Measurements from ENCODE around the gene KPNA6.
A peak's percentile ranks its signal among the peaks of the same experiment; 100 is the strongest.
"Not testable (repeated sequence)": the region's sequence is repeated elsewhere in the genome, so short reads cannot be mapped to it uniquely, and the experiment has no call there.

KPNA6 gene

DNA sequence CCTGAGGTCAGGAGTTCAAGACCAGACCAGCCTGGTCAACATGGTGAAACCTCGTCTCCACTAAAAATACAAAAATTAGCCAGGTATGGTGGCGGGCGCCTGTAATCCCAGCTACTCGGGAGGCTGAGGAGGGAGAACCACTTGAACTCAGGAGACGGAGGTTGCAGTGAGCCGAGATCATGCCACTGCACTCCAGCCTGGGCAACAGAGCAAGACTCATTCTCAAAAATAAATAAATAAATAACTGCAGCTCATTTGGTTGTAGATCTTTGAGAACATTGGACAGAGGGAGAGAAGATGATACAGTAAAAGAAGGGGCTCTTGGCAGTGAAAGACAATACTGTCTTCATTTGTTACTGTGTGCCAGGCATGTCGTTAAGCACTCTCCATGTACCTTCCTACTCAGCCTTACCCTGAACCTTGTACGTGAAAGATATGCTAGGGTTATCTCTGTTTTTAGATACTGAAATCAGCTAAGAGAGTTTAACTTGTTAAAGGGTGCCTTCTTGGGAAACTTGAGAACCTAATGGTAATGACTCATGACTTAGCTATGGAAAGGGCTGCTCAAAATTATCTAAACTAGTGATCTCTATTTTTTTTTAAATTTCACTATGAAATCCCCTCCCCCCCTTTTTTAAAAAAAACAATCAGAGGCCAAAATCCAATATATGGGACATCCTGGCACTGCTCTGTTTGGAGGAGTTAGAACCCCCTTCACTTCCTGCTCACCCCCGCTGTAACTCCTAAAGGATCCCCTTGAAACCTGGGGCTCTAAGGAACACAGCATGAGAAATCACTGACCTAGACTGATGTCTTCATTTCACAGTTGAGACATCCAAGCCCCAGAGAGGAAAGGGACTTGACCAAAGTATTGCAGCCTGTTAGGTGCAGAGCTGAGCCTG is 6.8 kb upstream of the KPNA6 start:
- no peak for DNase-seq

DNA sequence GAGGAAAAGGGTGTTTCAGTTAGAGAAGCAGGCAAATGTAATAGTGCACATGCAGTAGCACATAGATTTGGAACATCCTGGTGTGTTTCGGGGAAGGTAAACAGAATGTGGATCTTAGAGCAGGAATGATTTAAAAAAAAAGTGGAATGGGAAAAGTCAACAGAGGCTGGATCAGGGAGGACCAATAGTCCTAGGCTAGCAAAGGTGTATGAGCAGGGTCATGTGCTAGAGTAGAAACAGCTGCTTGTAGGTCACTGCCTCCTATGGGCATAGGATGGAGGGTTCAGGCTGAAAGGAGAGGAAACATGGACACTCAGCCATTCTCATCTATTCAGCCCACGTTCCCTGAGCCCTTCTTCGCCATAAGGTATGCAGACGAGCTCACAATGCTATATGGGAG is 3.7 kb upstream of the KPNA6 start:
- no peak for DNase-seq

DNA sequence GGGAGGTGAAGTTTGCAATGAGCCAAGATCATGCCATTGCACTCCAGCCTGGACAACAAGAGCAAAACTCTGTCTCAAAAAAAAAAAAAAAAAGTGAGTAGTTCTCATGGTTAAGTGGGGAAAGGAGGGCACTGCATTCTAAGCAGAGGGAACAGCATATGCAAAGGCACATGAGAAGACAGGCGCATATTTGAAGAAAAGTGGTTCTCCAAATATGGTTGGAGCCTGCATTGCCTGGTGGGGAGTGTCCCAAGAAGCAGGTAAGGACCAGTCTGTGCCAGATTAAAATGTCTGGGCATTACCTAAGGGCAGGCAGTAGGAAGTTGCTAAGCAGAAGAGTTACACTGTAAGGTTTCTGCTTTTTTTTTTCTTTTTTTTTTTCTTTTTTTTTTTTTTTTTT is 2.5 kb upstream of the KPNA6 start:
- no peak for DNase-seq

DNA sequence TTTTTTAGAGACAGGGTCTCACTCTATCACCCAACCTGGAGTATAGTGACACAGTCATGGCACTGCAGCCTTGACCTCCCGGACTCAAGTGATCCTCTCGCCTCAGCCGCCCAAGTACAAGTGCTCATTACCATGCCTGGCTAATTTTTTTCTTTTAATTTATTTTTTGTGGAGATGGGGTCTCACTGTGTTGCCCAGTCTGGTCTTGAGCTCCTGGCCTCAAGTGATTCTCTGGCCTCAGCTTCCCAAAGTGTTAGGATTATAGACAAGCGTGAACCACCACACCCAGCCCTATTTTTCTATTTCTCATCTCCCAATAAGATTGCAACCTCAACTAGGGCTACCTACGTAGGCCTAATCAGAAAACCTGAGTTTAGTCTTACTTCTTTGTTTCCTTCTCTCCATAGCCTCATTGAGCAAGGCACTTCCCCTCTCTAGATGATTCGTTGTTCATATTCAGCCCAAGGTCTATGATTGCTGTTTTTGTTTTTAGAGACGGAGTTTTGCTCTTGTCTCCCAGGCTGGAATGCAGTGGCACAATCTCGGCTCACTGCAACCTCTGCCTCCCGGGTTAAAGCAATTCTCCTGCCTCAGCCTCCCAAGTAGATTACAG is 1.1 kb upstream of the KPNA6 start:
- no peak for DNase-seq

DNA sequence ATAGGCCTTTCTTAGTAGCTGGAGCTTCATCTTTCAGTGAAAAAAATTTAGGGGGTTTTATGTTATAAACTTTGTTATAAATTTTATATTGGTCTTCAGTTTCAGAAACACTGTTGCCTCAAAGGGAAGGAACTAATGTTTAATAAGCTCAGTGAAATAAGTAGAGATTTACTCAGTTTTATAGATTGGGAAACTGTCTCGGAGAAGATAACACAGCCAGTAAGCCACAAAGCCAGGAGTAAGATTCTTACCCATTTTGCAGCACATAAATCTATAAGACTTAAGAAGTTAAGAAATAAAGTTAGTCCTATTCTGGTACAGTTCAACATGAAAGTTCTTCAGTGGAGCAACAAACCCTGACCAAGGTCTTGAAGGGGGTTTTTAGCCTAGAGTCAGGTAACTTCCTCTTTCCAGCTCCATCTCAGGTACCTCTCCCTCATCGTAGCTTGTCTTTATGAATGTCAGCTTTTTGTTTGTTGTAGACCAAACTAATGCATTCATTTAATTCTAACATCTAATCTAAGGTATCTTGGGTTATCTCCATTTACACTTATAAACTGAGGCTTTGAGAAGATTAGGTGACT is 3.3 kb downstream of the KPNA6 start:
- DNase-seq: no peak

DNA sequence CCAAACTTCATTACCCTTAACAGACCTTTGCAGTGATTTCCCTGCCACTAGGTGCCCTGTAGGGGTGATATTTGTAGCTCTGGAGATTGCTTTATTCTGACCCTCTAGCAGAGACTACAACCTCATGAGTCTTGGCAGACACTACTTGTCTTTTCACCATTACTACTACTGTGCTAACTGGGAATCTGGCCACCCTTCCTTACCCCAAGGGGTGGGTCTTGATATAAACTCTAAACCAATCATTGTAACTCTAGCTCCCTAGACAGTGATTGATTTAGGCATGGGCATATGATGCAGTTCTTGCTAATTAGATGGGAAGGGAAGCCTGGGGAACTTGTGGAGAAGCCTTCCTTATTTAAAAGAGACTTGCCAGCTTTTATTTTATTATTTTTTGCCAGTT is 3.9 kb downstream of the KPNA6 start:
- DNase-seq: no peak

DNA sequence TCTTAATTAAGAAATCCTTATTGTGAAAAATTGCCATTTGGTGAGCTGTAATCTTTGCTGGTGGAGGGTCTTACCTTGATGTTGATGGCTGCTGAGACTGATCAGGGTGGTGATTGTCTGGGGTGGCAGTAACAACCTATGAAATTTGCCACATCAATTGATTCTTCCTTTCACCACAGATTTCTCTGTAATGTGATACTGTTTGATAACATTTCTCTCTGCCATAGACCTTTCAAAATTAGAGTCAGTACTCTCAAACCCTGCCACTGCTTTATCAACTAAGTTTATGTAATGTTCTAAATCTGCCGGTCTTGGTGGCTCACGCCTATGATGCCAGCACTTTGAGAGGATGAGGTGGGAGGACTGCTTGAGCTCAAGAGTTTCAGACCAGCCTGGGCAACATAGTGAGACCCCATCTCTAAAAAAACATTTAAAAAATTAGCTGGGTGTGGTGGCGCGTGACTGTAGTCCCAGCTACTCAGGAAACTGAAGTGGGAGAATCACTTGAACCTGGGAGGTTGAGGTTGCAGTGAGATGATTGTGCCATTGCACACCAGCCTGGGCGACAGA is 5.0 kb downstream of the KPNA6 start:
- no peak for DNase-seq

DNA sequence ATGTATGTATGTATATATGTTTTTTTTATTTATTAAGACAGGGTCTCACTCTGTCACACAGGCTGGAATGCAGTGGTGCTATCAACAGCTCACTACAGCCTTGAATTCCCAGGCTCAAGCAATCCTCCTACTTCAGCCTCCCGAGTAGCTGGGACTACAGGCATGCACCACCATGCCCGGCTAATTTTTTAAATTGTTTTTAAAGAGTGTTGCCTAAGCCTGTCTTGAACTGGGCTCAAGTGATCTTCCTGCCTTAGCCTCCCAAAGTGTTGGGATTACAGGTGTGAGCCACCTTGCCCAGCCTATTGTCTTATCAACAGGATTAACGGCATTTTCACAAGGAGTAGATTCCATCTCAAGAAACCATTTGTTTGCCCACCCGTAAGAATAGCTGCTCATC is 5.6 kb downstream of the KPNA6 start:
- DNase-seq: not testable (repeated sequence)

DNA sequence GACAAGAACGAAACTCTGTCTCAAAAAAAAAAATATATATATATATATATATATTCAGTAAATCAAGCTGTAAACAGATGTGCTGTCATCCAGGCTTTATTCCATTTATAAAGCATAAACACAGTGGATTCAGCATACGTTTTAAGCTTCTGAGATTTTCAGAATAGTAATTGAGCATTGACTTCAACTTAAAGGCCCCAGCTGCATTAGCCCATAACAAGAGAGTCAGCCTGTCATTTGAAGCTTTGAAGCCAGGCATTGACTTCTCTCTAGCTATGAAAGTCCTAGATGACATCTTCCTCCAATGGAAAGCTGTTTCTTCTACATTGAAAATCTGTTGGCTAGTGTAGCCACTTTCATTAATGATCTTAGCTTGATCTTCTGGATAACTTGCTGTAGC is 6.6 kb downstream of the KPNA6 start:
- no peak for DNase-seq

DNA sequence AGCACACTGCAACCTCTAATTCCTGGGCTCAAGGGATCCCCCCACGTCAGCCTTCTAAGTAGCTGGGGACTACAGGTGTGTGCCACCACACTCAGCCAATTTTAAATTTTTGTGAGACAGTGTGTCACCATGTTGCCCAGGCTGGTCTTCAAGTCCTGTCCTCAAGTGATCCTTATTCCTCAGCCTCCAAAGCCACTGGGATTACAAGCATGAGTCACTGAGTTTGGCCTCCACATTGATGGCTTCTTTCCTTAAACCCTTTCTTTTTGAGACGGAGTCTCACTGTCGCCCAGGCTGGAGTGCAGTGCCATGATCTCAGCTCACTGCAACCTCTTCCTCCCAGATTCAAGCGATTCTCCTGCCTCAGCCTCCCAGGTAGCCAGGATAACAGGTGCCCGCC is 7.6 kb downstream of the KPNA6 start:
- no peak for DNase-seq

DNA sequence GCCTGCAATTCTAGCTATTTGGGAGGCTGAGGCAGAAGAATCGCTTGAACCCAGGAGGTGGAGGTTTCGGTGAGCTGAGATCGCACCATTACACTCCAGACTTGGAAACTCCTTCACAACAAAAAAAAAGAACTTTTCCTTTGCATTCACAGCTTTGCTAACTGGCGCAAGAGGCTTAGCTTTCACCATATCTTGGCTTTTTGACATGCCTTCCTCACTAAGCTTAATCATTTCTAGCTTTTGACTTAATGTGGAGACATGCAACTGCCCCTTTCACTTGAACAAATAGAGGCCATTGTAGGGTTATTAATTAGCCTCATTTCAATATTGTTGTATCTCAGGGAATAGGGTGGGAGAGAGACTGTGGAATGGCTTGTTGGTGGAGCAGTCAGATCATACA is 8.7 kb downstream of the KPNA6 start:
- DNase-seq: no peak

DNA sequence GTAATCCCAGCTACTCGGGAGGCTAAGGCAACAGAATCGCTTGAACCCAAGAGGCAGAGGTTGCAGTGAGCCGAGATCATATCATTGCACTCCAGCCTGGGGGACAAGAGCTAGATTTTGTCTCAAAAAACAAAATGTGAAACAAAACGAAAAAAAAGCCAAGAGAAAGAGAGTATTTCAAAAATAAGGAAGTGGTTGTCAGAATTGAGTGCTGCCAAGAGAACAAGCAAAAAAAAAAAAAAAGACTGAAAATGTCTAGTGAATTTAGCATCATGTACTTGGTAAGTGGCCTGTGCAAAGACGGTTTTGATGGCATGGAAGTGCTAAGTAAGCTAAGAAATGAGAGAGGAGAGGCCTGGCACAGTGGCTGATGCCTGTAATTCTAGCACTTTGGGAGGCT is 14.3 kb downstream of the KPNA6 start:
- no peak for DNase-seq

DNA sequence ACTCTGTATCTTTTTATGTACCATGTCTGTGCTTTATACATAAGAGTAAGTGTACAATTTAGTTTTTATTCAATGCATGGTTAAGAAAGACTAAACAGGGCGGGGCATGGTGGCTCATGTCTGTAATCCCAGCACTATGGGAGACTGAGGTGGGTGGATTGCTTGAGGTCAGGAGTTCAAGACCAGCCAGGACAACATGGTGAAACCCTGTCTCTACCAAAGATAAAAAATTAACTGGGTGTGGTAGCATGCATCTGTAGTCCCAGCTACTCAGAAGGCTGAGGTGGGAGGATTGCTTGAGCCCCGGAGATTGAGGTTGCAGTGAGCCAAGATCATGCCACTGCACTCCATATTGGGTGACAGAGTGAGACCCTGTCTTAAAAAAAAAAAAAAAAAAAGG is 15.5 kb downstream of the KPNA6 start:
- not testable (repeated sequence) for DNase-seq

DNA sequence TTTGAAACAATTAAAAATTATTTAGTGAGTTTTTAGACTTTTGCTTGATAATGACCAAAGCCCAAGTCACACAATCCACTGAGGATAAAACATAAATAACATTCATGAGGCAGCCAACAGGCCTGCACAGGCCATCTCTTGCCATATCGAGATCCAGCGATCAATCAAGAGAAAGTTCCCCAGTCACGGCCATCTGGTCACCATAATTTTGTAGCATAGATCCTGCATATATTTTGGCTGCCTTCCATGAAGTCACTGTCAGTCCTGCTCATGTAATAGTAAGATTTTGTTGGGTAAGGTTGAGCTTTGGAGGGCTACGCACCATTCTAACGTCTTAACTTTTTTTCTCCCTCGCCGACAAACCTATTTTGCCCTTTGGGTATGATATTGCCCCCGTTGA is 17.5 kb downstream of the KPNA6 start:
- DNase-seq: no peak

DNA sequence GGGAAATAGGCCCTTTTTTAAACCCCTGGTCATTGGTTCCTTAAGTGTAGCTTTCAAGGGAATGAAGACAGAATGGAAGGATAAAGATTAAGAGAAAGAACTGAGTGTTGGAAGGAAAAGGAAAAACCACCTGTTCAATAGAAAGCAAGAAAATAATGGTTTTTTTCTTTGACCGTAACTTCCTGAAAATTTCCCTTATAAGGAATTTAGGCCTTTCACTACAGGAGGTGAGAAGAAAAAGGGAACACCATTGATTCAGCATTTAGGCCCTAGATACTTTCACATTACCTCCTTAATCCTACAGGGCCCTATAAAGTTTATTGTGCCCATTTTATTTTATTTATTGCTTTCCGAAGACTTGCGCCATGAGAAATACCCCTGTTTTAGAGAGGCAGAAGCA is 18.9 kb downstream of the KPNA6 start:
- no peak for DNase-seq

DNA sequence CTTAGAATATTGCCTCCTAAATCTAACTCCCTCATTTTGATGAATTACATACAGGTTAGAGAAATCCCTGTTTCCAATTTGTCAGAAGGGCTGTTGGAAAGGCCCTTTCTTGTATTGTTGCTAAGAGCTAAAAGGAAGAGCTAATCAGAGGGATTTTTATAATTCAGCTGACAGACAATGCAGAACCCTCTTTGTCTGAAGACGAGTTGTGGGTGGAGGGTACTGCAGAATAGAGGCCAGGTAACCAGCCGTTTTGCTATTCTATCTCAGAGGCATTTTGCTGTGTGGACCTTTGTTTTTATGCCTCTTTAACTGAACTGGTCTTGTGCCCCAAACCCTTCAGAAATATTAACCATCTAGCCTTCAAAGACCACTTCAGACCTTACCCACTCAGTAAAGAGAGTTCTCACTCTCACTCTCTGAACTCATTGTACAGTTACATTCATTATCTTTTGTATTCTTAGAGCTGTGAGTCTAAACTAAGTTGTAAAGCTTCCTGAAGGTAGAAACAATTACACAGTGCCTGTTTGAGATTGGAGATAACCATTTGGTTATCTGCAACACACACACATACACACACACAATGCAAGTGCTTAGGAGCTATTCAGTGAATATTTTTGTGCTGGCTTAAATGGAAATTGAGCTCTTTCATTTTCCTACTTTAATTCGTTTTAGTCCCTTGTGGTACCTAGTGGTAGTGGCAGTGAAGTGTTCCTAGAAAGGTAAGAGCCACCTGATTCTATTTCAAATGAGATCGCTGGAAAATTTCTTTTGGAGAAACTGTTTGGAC is 19.7 kb downstream of the KPNA6 start:
- no peak for DNase-seq

DNA sequence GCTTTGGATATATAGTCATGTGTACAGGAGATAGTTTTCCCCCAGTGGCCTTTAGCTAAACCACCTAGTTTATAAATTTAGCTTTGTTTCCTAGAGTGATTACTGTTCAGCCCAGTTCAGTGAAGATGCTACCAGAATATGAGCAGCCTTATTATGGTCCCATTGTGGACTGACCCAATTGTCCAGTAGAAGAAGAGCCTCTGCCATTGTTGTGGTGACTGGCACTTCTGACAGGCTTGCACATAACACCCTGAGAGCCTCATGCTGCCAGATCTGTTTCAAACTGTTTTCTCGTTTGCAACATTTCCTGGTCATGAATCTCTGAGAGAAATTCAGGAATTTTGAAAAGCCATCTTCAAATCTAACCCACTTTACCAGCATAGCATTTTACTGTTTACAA is 20.6 kb downstream of the KPNA6 start:
- DNase-seq: no peak

DNA sequence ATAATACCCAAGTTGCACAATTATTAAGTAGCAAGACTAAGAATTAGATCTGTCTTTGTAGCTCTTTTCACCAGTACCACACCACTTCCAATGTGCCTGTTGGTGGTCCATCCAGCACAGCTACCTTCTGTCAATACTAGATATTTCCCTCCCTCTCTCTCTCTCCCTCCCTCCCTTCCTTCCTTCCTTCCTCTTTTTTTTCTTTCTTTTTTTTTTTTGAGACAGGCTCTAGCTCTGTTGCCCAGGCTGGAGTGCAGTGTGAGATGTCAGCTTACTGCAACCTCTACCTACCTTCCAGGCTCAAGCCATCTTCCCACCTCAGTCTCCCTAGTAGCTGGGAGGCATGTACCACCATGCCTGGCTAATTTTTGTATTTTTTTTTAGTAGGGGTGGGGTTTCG is 21.1 kb downstream of the KPNA6 start:
- no peak for DNase-seq

DNA sequence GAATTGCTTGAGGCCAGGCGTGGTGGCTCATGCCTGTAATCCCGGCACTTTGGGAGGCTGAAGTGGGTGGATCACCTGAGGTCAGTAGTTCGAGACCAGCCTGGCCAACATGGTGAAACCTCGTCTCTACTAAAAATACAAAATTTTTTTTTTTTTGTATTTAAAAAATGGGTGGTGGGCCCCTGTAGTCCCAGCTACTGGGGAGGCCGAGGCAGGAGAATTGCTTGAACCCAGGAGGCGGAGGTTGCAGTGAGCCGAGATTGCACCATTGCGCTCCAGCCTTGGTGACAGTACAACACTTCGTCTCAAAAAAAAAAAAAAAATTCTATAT is 26.1 kb downstream of the KPNA6 start:
- not testable (repeated sequence) for DNase-seq

DNA sequence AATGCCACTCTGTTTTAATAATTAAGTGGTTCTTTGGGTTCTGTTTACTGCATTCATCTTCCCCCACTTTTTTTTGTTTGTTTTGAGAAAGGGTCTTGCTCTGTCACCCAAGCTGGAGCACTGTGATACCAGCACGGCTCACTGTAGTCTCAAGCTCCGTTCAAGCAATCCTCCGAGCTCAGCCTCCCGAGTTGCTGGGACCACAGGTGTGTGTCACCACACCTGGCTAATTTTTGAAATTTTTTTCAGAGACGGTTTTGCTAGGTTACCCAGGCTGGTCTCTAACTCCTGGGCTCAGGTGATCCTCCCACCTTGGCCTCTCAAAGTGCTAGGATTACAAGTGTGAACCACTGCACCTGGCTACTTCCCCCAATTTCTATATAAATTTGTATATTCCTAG is 29.3 kb downstream of the KPNA6 start:
- DNase-seq: no peak

DNA sequence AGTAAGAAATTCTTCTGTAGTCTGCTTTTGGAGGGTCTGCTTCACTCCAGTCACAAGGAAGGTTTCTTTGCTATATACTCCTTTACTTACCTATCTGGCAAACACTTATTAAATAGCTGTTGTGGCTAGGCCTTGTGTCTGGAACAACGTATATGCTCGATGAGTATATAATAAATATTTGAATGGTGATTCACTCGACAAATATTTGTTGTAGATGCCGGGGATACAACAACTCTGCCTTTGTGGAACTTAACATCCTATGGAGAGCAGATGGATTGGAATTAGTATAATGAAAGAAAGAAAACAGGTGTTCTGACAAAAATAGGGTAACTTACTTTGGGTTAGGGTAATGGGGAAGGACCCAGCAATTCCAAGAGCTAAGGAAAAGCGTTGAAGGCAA is 31.1 kb downstream of the KPNA6 start:
- DNase-seq: no peak

DNA sequence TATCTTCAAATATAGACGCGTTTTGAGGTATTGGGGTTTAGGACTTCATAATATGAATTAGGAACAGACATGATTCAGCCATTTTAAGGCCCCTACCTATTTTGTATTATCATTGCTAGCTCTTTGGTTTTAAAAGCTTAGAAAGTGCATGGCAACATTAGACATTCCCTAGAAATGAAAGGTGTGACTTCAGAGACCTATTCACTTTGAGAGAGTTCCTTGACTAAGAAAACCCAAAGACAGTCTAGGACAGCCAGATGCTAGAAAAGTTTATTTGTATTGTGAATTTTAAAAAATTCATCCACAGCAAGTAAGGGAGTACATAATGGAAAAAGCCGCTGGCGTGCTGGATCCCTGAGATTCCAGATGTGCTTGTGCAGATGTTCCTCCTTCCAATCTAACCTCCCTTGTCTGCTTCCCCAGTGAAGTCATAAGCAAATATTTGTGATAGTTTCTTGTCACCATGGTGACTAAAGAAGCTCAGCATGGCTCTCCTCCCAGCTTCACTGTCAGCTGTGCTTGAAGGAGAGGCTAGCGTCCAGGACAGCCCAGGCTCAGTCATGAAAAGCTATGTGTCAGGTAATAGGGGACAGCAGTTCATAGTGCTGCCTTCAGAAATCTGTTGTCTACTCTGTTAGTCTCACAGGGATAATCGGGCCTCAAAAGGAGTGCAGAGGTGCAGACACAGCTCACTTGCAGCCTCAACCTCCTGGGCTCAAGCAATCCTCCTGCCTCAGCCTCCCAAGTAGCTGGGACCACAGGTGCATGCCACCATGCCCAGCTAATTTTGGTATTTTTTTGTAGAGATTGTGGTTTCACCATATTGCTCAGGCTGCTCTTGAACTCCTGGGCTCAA is 34.8 kb downstream of the KPNA6 start:
- DNase-seq: peak; percentile 85
